Keratinocyte (primary cell): ENCODE data around the gene GRIA1.

ENCODE experiments used
- CTCF ChIP-seq, 3 experiments: IDR thresholded peaks in 1 of 3; conservative IDR thresholded peaks in 1 of 3; optimal IDR thresholded peaks in 1 of 3; 2 replicates in 2 of 3; 3 replicates in 1 of 3; pipeline versions ENCODE3 to v1.5.1; 2011; ENCODE audit warnings: low read length in 3 of 3, mild to moderate bottlenecking in 3 of 3, moderate library complexity in 2 of 3, control low read depth in 1 of 3, inconsistent platforms in 1 of 3; ENCODE audit not compliant: insufficient read depth in 2 of 3; ENCODE audit errors: extremely low read depth in 1 of 3
- EZH2 ChIP-seq: IDR thresholded peaks from one replicate; pipeline ENCODE4 v1.6.1; 2012; ENCODE audit warnings: inconsistent platforms, mild to moderate bottlenecking, low read length, moderate library complexity

GRCh38 chr5:153562189-153562588 lies 71.7 kb downstream of the GRIA1 start:
- TF ChIP-seq CTCF (optimal IDR thresholded peaks at IDR 0.05 in 1 of 3, IDR thresholded peaks at IDR 0.05 in 1 of 3, conservative IDR thresholded peaks at IDR 0.05 in 1 of 3; ENCODE audit: extremely low read depth in 1 of 3, insufficient read depth in 2 of 3, low read length in 3 of 3), result no peak
- no peak for TF ChIP-seq EZH2
